ENCODE measurements around the gene MTA2.

MTA2 gene

DNA sequence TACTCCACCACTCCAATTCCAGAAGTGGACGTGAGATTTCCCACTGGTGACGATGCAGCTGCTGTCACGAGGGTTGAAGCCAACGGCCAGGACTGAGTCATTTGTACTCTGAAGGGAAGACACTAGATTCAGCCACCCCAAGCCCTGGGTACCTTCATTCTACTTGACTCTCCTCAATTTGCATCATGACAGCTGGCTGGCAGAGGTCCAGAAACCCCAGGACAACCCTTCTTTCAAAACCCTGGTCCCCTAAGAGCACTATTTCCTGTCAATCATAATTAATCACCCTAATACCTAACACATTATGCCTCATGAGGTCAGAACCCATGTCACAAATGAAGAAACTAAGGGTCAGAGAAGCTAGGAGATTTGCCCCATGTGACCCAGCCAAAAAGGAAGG is 6.0 kb upstream of the MTA2 start (continued):
- TF ChIP-seq, protein P1, sequence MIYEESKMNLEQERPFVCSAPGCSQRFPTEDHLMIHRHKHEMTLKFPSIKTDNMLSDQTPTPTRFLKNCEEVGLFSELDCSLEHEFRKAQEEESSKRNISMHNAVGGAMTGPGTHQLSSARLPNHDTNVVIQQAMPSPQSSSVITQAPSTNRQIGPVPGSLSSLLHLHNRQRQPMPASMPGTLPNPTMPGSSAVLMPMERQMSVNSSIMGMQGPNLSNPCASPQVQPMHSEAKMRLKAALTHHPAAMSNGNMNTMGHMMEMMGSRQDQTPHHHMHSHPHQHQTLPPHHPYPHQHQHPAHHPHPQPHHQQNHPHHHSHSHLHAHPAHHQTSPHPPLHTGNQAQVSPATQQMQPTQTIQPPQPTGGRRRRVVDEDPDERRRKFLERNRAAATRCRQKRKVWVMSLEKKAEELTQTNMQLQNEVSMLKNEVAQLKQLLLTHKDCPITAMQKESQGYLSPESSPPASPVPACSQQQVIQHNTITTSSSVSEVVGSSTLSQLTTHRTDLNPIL (CRISPR knock-in tag; IDR thresholded peaks at IDR 0.05; ENCODE audit: low read depth), result no peak

DNA sequence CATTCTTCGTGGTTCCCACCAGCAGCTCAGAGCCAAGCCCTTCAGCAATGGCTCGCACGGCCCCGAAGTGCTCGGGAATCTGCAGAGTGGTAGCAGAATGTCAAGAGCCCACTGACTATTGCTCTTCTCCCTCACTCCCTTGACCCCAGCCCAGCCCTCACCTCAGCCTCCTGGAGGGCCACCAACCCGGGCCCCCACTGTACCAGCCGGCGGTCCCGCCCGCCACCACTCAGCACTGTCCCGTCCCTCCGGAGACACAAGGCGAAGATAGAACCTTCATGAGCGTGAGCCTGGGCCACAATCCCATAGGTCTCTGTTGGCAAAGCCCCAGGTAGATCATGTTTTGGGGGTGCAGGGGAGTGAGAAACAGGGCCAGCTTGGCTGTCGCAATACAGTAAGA is 4.2 kb upstream of the MTA2 start:
- no peak for ATAC-seq

DNA sequence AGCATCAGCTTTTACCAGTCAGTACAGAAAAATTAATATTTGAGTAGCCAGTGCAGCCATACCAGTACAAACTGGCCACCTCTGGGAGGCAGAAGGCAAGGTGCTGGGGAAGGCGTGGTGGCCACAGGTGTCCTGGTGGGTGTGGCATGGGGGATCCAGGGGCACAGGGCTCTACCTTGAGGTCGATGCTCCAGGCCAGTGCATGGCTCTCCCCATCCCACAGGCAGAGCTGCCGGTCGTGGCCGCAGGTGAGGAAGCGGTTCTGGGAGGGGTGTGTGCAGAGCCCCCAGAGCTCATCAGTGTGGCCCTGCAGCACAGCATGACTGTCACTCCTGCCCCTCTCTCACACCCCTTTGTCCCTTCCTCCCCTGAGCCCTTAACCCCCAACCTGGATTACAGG is 3.8 kb upstream of the MTA2 start:
- ATAC-seq, result no peak
- TF ChIP-seq PPARA (CRISPR knock-in tag; IDR thresholded peaks at IDR 0.05; ENCODE audit: borderline replicate concordance) (no peak), CSDC2 (CRISPR knock-in tag; IDR thresholded peaks at IDR 0.05) (no peak), BACH2 (CRISPR knock-in tag; IDR thresholded peaks at IDR 0.05; ENCODE audit: borderline replicate concordance) (no peak), ESRRG (CRISPR knock-in tag; IDR thresholded peaks at IDR 0.05) (no peak), TOX (CRISPR knock-in tag; IDR thresholded peaks at IDR 0.05; ENCODE audit: borderline replicate concordance) (no peak), ZFP3 (CRISPR knock-in tag; IDR thresholded peaks at IDR 0.05) (no peak), OSR1 (CRISPR knock-in tag; IDR thresholded peaks at IDR 0.05) (no peak), ZC3H10 (CRISPR knock-in tag; IDR thresholded peaks at IDR 0.05) (no peak), ZNF565 (CRISPR knock-in tag; conservative IDR thresholded peaks at IDR 0.05; ENCODE audit: low read depth) (no peak), GLIS3 (CRISPR knock-in tag; IDR thresholded peaks at IDR 0.05) (no peak), ZFP30 (CRISPR knock-in tag; IDR thresholded peaks at IDR 0.05) (no peak), ZNF8 (CRISPR knock-in tag; IDR thresholded peaks at IDR 0.05) (no peak), ZNF70 (CRISPR knock-in tag; IDR thresholded peaks at IDR 0.05) (no peak)
- TF ChIP-seq, protein P2, sequence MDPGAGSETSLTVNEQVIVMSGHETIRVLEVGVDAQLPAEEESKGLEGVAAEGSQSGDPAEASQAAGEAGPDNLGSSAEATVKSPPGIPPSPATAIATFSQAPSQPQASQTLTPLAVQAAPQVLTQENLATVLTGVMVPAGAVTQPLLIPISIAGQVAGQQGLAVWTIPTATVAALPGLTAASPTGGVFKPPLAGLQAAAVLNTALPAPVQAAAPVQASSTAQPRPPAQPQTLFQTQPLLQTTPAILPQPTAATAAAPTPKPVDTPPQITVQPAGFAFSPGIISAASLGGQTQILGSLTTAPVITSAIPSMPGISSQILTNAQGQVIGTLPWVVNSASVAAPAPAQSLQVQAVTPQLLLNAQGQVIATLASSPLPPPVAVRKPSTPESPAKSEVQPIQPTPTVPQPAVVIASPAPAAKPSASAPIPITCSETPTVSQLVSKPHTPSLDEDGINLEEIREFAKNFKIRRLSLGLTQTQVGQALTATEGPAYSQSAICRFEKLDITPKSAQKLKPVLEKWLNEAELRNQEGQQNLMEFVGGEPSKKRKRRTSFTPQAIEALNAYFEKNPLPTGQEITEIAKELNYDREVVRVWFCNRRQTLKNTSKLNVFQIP (CRISPR knock-in tag; IDR thresholded peaks at IDR 0.05; ENCODE audit: borderline replicate concordance, low read depth), result no peak
- TF ChIP-seq, protein P1 (CRISPR knock-in tag; IDR thresholded peaks at IDR 0.05; ENCODE audit: low read depth), result no peak
- TF ChIP-seq, protein P3, sequence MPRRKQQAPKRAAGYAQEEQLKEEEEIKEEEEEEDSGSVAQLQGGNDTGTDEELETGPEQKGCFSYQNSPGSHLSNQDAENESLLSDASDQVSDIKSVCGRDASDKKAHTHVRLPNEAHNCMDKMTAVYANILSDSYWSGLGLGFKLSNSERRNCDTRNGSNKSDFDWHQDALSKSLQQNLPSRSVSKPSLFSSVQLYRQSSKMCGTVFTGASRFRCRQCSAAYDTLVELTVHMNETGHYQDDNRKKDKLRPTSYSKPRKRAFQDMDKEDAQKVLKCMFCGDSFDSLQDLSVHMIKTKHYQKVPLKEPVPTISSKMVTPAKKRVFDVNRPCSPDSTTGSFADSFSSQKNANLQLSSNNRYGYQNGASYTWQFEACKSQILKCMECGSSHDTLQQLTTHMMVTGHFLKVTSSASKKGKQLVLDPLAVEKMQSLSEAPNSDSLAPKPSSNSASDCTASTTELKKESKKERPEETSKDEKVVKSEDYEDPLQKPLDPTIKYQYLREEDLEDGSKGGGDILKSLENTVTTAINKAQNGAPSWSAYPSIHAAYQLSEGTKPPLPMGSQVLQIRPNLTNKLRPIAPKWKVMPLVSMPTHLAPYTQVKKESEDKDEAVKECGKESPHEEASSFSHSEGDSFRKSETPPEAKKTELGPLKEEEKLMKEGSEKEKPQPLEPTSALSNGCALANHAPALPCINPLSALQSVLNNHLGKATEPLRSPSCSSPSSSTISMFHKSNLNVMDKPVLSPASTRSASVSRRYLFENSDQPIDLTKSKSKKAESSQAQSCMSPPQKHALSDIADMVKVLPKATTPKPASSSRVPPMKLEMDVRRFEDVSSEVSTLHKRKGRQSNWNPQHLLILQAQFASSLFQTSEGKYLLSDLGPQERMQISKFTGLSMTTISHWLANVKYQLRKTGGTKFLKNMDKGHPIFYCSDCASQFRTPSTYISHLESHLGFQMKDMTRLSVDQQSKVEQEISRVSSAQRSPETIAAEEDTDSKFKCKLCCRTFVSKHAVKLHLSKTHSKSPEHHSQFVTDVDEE (CRISPR knock-in tag; IDR thresholded peaks at IDR 0.05), result no peak

More for the DNA sequence above, 4.2 kb upstream of the MTA2 start:
- TF ChIP-seq BACH2 (CRISPR knock-in tag; IDR thresholded peaks at IDR 0.05; ENCODE audit: borderline replicate concordance), result no peak

DNA sequence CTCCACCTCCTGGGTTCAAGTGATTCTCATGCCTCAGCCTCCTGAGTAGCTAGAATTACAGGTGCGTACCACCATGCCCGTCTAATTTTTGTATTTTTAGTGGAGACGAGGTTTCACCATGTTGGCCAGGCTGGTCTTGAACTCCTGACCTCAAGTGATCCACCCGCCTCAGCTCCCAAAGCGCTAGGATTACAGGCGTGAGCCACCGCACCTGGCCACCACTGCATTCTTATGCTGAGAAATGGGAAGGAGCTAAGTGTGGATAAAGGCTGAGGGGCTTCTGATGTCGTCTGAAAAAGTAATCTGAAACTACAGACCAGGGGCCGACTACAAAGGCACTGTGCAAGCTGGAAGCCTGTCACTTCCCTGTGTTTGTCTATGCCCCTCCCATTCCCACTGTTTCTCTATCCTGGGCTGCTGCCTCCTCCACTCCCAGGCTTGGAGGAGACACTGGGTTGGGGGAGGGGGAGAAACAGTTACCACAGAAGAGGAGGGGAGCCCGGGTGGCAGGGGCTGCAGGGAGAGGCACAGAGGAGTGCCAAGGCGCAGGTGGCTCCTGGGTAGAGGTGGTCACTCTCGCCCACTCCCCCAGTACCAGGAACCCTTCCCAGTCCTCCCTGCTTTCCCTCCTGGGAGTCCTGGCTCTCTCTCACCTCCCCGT is 2.9 kb upstream of the MTA2 start:
- ATAC-seq, result no peak
- TF ChIP-seq ZNF8 (CRISPR knock-in tag; IDR thresholded peaks at IDR 0.05) (no peak), ZFP3 (CRISPR knock-in tag; IDR thresholded peaks at IDR 0.05) (no peak), TCF4 (CRISPR knock-in tag; IDR thresholded peaks at IDR 0.05; ENCODE audit: borderline replicate concordance) (no peak), OSR1 (CRISPR knock-in tag; IDR thresholded peaks at IDR 0.05) (no peak), GLIS3 (CRISPR knock-in tag; IDR thresholded peaks at IDR 0.05) (no peak)

DNA sequence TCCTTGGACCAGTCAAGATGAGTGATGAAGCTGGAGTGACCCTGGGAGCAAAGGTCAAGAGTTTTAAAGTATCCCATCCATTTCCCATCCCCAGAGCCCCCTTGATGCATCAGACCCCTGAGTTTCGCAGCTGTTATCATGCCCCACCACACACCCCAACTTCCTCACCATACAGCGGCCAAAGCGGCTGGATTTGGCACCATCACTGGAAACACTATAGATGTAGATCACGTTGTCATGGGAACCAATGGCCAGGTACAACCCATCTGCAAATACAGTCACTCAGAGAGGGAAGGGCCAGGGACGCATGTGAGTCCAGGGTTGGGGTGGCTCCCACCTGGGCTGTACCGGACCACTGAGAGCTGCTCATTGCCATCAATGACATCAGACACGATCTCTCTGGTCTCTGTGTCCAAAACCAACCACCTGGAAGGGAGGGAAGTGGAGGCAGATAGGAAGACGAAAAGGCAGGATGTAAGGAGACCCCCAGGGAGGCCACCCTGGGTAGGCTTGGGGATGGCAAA is 2.2 kb upstream of the MTA2 start:
- no peak for ATAC-seq

More for the DNA sequence above, 2.2 kb upstream of the MTA2 start:
- TF ChIP-seq BACH2 (CRISPR knock-in tag; IDR thresholded peaks at IDR 0.05; ENCODE audit: borderline replicate concordance), result no peak
- TF ChIP-seq, protein P3 (CRISPR knock-in tag; IDR thresholded peaks at IDR 0.05), result no peak
- TF ChIP-seq, protein P1 (CRISPR knock-in tag; IDR thresholded peaks at IDR 0.05; ENCODE audit: low read depth), result no peak
- no peak for TF ChIP-seq ZFP3 (CRISPR knock-in tag; IDR thresholded peaks at IDR 0.05)
- no peak for TF ChIP-seq ZNF8 (CRISPR knock-in tag; IDR thresholded peaks at IDR 0.05)
- no peak for TF ChIP-seq ISL1 (CRISPR knock-in tag; IDR thresholded peaks at IDR 0.05)
- TF ChIP-seq ZNF565 (CRISPR knock-in tag; conservative IDR thresholded peaks at IDR 0.05; ENCODE audit: low read depth), result no peak
- TF ChIP-seq, protein P2 (CRISPR knock-in tag; IDR thresholded peaks at IDR 0.05; ENCODE audit: borderline replicate concordance, low read depth), result no peak

Data from SK-N-SH treated with all-trans-retinoic acid at 6 μM for 48 hours (cell line).